Right renal cortex interstitium (tissue), 3 donors: Measurements from ENCODE around the gene BTNL8. TPM values are rescaled to one million over a fixed set of nuclear protein-coding genes. Genes with fewer than 3 reads are reported as not detected.

Experiments
- DNase-seq, 3 donors: peaks; one replicate each; pipeline ENCODE4 v3.0.0-alpha.2; 2013; ENCODE audit warnings: low read depth in 3 of 3, low spot score in 2 of 3
- polyA plus RNA-seq, 3 donors: library from polyadenylated mRNA; unstranded; fragments of 120-200 nt; gene quantifications; one replicate each; pipeline ENCODE4 v1.2.1, GENCODE V29; 2013; ENCODE audit not compliant: insufficient read length in 3 of 3

Gene BTNL8
- polyA plus RNA-seq, 3 donors, result 0.44 to 0.58 (median 0.54) TPM

GRCh38 chr5:180950291-180950949 is 51.5 kb downstream of the BTNL8 start:
- DNase-seq, result no peak

GRCh38 chr5:180959661-180960060 is 60.7 kb downstream of the BTNL8 start:
- DNase-seq, result no peak

GRCh38 chr5:180960209-180960608 is 61.2 kb downstream of the BTNL8 start:
- DNase-seq, result no peak

GRCh38 chr5:180969406-180969805 is 70.4 kb downstream of the BTNL8 start:
- no peak for DNase-seq

- DNase-seq, result no peak
Measured at GRCh38 chr5:180970336-180970735, 71.4 kb downstream of the BTNL8 start.

- no peak for DNase-seq
Measured at GRCh38 chr5:180970875-180971274, 71.9 kb downstream of the BTNL8 start.

- DNase-seq, result no peak
Measured at GRCh38 chr5:180974612-180975315, 75.8 kb downstream of the BTNL8 start.

- DNase-seq, result no peak
Measured at GRCh38 chr5:180975338-180975737, 76.4 kb downstream of the BTNL8 start.

- DNase-seq, result no peak
Measured at GRCh38 chr5:180976518-180976917, 77.6 kb downstream of the BTNL8 start.

- no peak for DNase-seq
Measured at GRCh38 chr5:180977852-180978251, 78.9 kb downstream of the BTNL8 start.

GRCh38 chr5:180982008-180982741 is 83.2 kb downstream of the BTNL8 start:
- no peak for DNase-seq

GRCh38 chr5:180988016-180988415 is 89.1 kb downstream of the BTNL8 start:
- DNase-seq, result no peak

GRCh38 chr5:180988592-180988991 is 89.6 kb downstream of the BTNL8 start, which contains the start of gene BTNL3:
BTNL3 (plus strand) TSS chr5:180988846; CDS start chr5:180989029, 183 bp downstream.
- DNase-seq, result no peak

GRCh38 chr5:180990086-180990881 is 91.3 kb downstream of the BTNL8 start:
- DNase-seq, result no peak

GRCh38 chr5:180990882-180991242 is 91.9 kb downstream of the BTNL8 start:
- no peak for DNase-seq

Other genes starting within 250 kb of the BTNL8 start
- gene FLT4, start 249.6 kb upstream of the BTNL8 start, polyA plus RNA-seq, result 10 to 100 TPM; 21.8 to 24.7 (median 24.5) TPM
- not detected for gene OR2Y1, start 159.1 kb upstream of the BTNL8 start, polyA plus RNA-seq
- 10 to 100 TPM; 67.0 to 73.1 (median 72.7) TPM for gene MGAT1, start 96.4 kb upstream of the BTNL8 start, polyA plus RNA-seq
- gene ZFP62, start 37.9 kb upstream of the BTNL8 start, polyA plus RNA-seq, result 10 to 100 TPM; 67.6 to 70.6 (median 69.2) TPM
- gene BTNL3, start 89.7 kb downstream of the BTNL8 start, polyA plus RNA-seq, result under 1 TPM; 0.11 to 0.43 (median 0.13) TPM
- 1 to 10 TPM; 5.4 to 8.0 (median 6.9) TPM for gene BTNL9, start 141.1 kb downstream of the BTNL8 start, polyA plus RNA-seq
- under 1 TPM in 1 of 3 donors, not detected in 2; 0.07 TPM for gene OR2V1, start 232.0 kb downstream of the BTNL8 start, polyA plus RNA-seq
- under 1 TPM in 1 of 3 donors, not detected in 2; 0.04 TPM for gene OR2V2, start 248.4 kb downstream of the BTNL8 start, polyA plus RNA-seq